HS-5 (cell line): ENCODE data around the gene TCF12.
"Not testable (repeated sequence)": the region's sequence is repeated elsewhere in the genome, so short reads cannot be mapped to it uniquely, and the experiment has no call there.

Experiments
- DNase-seq: peaks from one replicate; pipeline ENCODE4 v3.0.0-alpha.2; 2012; ENCODE audit warnings: low read depth

Gene TCF12

GRCh38 chr15:57135800-57136199, 217.4 kb downstream of the TCF12 start:
- no peak for DNase-seq

DNA sequence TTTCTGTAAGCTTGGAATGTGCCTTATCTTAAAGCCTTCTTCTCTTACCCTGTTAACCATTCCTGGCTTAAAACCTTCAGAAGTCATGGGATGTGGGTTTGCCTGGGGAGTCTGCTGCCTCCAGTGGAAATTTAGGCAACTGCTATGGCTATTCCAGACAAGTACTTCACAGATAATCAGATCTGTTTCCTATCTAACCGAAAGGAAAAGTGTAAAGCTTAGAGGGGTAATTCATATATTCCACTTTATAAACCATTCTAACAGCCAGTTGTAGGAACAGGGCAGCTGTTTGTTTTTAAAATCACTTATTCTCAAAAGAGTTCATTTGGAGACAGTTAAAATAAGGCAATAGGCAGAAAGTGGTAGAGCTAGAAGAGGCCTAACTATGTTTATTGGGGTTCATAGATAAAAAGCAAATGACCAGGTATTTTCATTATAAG, 219.9 kb downstream of the TCF12 start:
- DNase-seq, result no peak

GRCh38 chr15:57143511-57144078, 225.2 kb downstream of the TCF12 start:
- DNase-seq, result no peak

DNA sequence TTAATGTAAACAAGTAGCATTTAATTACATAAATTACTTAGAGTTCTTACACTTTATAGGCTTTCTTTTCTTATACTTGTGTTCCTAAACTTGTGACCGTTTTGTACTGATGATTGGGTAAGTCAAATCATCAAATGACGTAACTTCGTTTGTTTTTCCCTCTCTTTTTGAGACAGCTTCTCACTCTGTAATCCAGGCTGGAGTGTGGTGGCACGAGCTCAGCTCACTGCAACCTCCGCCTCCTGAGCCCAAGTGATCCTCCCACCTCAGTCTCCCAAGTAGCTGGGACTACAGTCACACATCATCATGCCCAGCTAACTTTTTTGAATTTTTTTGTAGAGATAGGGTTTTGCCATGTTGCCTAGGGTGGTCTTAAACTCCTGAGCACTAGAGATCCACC, 226.0 kb downstream of the TCF12 start:
- no peak for DNase-seq

DNA sequence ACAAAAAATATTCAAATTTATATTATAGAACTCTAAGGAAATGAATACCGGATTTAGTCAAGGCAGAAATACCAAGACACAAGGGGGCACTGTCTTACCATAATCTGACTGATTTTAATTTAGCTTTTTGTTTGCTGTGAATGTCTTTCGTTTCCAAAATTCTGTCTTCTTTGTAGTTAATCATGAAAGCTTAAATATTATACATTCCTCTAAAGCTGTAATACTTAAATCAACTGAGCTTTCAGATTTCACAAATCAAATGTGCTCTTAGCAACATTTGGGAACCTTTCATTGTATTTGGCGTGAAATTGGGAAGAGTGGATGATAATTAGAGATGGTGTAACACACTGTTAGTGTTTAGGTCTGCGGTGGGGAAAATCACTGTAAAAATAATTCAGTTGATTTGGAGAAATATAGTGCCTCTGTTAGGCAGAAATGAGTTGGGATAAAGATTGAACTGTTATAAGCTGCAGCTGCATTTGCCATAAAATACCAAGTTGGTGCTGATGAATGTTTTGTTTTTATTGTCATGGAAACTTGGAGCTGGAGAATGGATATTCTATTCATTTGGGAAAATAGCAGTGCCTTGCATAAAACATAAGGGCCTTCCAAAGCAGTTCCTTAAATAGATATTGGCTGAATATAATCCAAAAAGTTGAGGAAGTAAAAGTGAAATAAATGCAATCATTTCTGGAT, 228.2 kb downstream of the TCF12 start:
- DNase-seq, result no peak

GRCh38 chr15:57147621-57148020, 229.2 kb downstream of the TCF12 start:
- DNase-seq, result no peak

- no peak for DNase-seq
Observed at GRCh38 chr15:57148262-57148661, 229.8 kb downstream of the TCF12 start.

- DNase-seq, result no peak
Observed at GRCh38 chr15:57149196-57149595, 230.8 kb downstream of the TCF12 start.

DNA sequence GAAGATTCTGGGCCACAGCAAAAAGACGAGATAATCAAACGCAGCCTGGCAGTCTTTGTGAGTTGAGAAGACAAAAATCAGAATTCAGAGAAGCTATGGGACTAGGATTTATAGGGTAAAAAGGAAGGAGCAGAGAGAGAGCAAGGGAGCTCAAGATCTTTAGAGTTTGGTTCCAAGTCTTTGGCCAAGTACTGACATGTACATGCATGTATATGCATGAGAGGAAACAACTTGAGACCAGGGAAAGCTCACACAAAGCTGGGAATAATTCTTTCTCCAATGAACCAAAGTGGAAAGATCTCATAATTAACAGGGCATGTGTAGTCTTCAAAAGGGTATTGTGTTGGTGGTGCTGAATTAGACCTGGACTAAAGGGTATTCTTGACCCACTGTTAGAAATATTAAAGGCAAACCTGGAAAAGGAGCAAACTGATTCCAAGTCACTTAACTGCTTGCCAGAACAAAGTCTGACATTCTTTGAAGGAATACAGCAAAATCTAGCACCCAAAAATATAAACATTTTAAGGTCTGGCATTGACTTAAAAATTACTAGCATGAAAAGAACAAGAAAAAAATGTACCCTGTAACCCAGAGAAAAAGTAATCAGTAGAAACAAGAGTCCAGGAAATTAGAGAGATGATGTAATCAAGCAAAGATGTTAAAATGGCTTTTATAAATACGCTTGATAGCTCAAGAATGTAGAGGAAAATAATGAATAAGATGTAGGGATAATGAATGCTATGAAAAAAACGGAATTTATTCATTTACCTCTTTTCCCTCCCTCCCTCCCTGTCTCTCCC, 231.8 kb downstream of the TCF12 start:
- no peak for DNase-seq

GRCh38 chr15:57150866-57151203, 232.4 kb downstream of the TCF12 start:
- DNase-seq, result not testable (repeated sequence)

- DNase-seq, result no peak
Observed at GRCh38 chr15:57152133-57152532, 233.7 kb downstream of the TCF12 start.

- DNase-seq, result no peak
Observed at GRCh38 chr15:57152666-57153539, 234.5 kb downstream of the TCF12 start.

DNA sequence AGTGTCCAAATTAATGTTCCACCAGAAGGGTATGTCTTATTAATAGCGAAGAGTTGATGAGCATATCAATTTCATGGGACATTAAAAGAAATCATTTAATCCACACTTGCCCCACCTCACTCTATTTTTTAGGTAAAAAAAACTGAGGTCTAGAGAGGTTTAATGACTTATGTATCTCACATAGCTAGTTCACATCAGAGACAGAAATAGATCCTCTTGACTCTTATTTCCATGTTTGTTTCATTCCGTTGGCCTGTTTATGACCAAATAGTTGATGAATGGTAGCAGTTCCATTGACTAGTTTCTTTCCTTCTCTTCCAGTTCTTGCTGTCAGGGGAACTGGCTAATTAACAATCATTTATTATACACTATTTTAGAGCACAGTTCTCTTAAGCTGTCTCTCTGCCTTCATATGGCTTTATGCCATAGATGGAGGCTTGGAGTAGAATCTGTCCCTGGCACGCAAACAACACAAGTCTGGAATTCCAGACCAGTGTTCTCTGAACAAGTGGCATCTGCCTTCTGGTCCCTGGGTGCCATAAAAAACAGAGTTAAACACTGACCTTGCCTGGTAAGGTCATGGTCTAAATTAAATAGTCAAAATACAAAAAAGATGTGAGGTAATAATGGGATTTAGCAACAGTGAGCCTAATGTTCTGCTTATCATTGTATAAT, 237.9 kb downstream of the TCF12 start:
- DNase-seq, result no peak

GRCh38 chr15:57158589-57158988, 240.1 kb downstream of the TCF12 start:
- DNase-seq, result peak; percentile 76

GRCh38 chr15:57158997-57159668, 240.7 kb downstream of the TCF12 start:
- no peak for DNase-seq

DNA sequence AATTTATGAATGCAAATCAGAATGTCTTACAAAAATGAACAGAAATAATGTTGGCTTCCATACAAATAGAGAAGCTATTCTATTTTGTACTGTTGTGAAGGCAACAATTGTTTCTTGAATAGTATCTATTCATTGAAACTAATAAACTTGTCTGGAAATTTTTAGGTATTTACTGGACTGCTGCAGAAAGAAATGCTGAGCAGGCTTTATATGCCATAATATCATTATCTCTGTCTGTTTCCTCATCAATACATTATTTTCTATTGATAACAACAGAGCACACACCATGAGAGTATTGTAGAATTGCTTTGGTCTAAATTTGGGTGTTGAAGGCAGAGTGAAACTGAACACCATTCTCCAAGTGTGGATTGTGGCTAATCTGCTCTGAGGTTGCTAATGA, 241.3 kb downstream of the TCF12 start:
- DNase-seq, result no peak

DNA sequence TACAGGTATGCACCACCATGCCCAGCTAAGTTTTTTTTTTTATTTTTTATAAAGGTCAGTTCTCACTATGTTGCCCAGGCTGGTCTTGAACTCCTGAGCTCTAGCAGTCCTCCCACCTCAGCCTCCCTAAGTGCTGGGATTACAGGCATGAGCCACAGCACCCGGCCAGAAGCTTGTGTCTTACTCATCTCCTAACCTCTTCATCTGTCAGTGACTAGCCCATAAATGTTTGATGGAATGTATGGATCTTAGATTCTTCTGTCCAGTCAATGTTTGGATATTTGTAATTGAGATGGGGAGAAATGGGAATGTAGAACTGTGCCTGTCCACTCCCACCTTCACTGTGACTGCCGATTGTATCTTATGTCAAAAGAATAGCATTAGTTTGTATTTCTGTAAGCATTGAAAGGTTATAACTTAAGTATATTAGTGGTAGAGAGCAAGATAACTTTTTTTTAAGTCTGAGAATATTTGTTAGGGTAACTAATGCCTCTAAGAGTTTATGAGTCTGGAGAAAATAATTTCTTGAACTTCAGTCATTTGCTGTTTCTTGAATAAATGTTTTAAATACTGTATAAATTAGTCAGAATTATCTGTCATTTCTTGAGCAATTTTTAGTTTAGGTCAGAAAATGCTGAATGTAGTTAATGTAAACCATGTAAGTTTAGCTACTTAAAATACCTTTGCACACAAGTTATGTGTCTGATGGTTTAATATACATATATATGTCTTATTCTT, 242.5 kb downstream of the TCF12 start:
- peak; percentile 78 for DNase-seq

DNA sequence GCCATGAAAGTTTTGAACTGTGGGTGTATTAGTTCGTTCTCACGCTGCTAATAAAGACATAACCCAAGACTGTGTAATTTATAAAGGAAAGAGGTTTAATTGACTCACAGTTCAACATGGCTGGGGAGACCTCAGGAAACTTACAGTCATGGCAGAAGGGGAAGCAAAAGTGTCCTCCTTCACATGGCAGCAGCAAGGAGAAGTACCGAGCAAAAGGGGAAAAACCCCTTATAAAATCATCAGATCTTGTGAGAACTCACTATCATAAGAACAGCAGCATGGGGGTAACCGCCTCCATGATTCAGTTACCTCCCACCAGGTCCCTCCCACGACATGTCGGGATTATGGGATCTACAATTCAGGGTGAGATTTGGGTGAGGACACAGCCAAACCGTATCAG, 245.8 kb downstream of the TCF12 start:
- DNase-seq, result not testable (repeated sequence)

- no peak for DNase-seq
Observed at GRCh38 chr15:57165992-57166391, 247.5 kb downstream of the TCF12 start.

GRCh38 chr15:57167821-57168395, 249.5 kb downstream of the TCF12 start:
- no peak for DNase-seq
